ENCODE measurements around the gene AKAP8L. TPM values are rescaled to one million over a fixed set of nuclear protein-coding genes. Genes with fewer than 3 reads are reported as not detected.
A peak's percentile ranks its signal among the peaks of the same experiment; 100 is the strongest.

AKAP8L gene
- total and polyA plus RNA-seq, 10 donors, result 41.2 to 236 (median 136) TPM

DNA sequence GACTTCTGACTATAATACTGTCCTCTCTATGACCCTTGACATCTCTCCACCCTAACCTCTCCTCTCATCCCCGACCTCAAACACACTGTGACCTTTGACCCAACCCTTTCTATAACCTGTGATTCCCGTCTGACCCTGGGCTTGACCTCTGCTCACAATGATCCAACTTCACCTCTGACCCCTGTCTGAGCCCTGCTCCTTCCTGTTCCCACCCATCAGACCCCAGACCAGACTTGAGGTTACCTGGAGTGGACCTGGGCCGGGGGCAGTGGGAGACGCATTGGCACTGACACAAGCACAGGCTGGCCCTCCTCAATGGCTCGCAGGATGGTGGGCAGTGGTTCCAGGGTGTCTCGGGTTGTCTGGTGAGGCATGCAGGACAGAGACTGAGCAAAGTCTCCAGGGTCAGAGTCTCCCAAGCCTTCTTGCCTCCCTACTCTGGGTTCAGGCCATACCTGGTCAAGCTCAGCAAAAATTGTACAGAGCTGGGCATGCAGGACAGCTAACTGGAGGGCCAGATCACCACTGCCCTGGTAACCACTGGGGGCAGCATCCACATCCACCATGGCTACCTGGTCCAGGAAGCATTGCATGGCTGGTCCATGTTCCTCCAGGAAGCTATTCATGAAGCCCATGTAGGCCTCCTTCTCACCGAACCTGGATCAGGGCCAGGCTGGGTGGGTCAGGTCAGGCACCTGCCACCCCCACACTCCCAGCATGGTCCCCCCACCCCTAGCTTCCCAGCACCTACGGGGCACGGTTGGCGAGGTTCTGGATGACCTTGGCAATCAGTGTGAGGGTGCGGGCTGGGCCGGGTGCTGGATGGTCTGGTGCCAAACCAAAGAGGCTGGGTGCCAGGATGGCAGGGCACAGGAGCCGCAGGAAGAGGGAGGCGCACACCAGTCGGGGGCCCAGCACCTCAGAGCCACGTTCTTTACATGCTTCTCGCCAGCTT is 35.4 kb upstream of the AKAP8L start:
- intact Hi-C loops (cut with DNase I; ENCODE audit: low total_unique reads), result no loop called here
- no peak overlapping the region for H3K4me3 ChIP-seq
- peak in 2 of 3 donors; percentile 16 to 57 for TF ChIP-seq POLR2AphosphoS5 (IDR thresholded peaks at IDR 0.05)
- TF ChIP-seq CTCF (IDR thresholded peaks at IDR 0.05 in 8 of 11, conservative IDR thresholded peaks at IDR 0.05 in 3 of 11), result no peak
- H3K4me1 ChIP-seq, result peaks cover 0 to 48% (median 7%) of the 10 kb centered on the region in 6 donors
- H3K27ac ChIP-seq, result no peak overlapping the region
- peaks cover 0 to 36% (median 11%) of the 10 kb centered on the region in 7 donors for H3K27me3 ChIP-seq (replicated peaks in 1 of 7)
- 83 to 95% (median 90%) methylated on average over 13 to 17 of the region's 17 CpGs for WGBS, 5 donors
- no peak for DNase-seq
- peaks cover 0 to 83% (median 67%) of the 10 kb centered on the region in 6 donors for H3K36me3 ChIP-seq
- H3K9me3 ChIP-seq, result no peaks in the 10 kb centered on the region

- WGBS, 5 donors, result 54 to 78% (median 58%) methylated on average over 4 to 44 of the region's 44 CpGs
- H3K4me1 ChIP-seq, result peaks cover 0 to 55% (median 14%) of the 10 kb centered on the region in 6 donors
- peak overlapping the region in 6 of 8 donors; percentile 2 to 93 (median 67) for H3K27ac ChIP-seq
- no peaks in the 10 kb centered on the region for H3K9me3 ChIP-seq
- peak overlapping the region in 7 of 8 donors; percentile 2 to 63 (median 28) for H3K4me3 ChIP-seq
- peaks cover 0 to 31% (median 11%) of the 10 kb centered on the region in 7 donors for H3K27me3 ChIP-seq (replicated peaks in 1 of 7)
- peaks cover 0 to 72% (median 58%) of the 10 kb centered on the region in 6 donors for H3K36me3 ChIP-seq
- no peak for DNase-seq
- TF ChIP-seq CTCF (IDR thresholded peaks at IDR 0.05 in 8 of 11, conservative IDR thresholded peaks at IDR 0.05 in 3 of 11), result peak in 2 of 11 experiments; percentile 16 to 18
- TF ChIP-seq POLR2A (IDR thresholded peaks at IDR 0.05), result no peak
- TF ChIP-seq POLR2AphosphoS5 (IDR thresholded peaks at IDR 0.05), result peak in 1 of 3 donors; percentile 10
- intact Hi-C loops (cut with DNase I; ENCODE audit: low total_unique reads), result no loop called here
These were observed 34.3 kb upstream of the AKAP8L start for GRCh38 chr19:15453091-15453578.

- Histone ChIP-seq H3K9me3 (no peaks in the 10 kb centered on the region), H3K36me3 (peaks cover 0 to 72% (median 50%) of the 10 kb centered on the region in 6 donors), H3K27ac (peak overlapping the region in 7 of 8 donors; percentile 20 to 93 (median 51)), H3K4me3 (peak overlapping the region in 7 of 8 donors; percentile 2 to 63 (median 28)), H3K4me1 (peaks cover 0 to 51% (median 14%) of the 10 kb centered on the region in 6 donors), H3K27me3 (replicated peaks in 1 of 7) (peaks cover 0 to 24% (median 11%) of the 10 kb centered on the region in 7 donors)
- DNase-seq, result peak; percentile 86
- 58 to 84% (median 75%) methylated on average over 25 to 37 of the region's 37 CpGs for WGBS, 5 donors
- intact Hi-C loops (cut with DNase I; ENCODE audit: low total_unique reads), result no loop called here
- TF ChIP-seq CTCF (IDR thresholded peaks at IDR 0.05 in 8 of 11, conservative IDR thresholded peaks at IDR 0.05 in 3 of 11) (no peak), POLR2AphosphoS5 (IDR thresholded peaks at IDR 0.05) (peak; percentile 62 to 84 (median 81))
These were observed 33.6 kb upstream of the AKAP8L start for GRCh38 chr19:15452111-15453047.

Data from spleen (tissue), 11 donors.